Heart right ventricle (tissue), 16 donors: Measurements from ENCODE around the gene SSTR4. TPM values are rescaled to one million over a fixed set of nuclear protein-coding genes. Genes with fewer than 3 reads are reported as not detected.
A peak's percentile ranks its signal among the peaks of the same experiment; 100 is the strongest.

ENCODE experiments used
- ATAC-seq, 8 donors: fragments of 200-7000 bp; cut with Tn5 transposase; one replicate each; pipeline ENCODE4 v1.9.1; 2020; ENCODE audit warnings: mild to moderate bottlenecking in 8 of 8, moderate library complexity in 8 of 8, moderate number of reproducible peaks in 1 of 8
- DNase-seq, 2 donors: peaks; one replicate each; pipeline ENCODE4 v3.0.0-alpha.2; 2020
- H3K27ac ChIP-seq, 10 donors: fragments of 200-600 bp; sonication (generic) in 2 of 10; one replicate each; pipeline versions ENCODE4 v1.5.0 to v1.8.0; 2020 to 2022; ENCODE audit warnings: mild to moderate bottlenecking in 3 of 10
- H3K27me3 ChIP-seq, 7 donors: fragments of 200-600 bp; one replicate each; pipeline ENCODE4 v1.8.0; 2021 to 2022; ENCODE audit warnings: mild to moderate bottlenecking in 2 of 7
- H3K36me3 ChIP-seq, 9 donors: fragments of 200-600 bp; sonication (generic) in 1 of 9; one replicate each; pipeline versions ENCODE4 v1.5.0 to v1.8.0; 2020 to 2022; ENCODE audit warnings: mild to moderate bottlenecking in 2 of 9
- H3K4me1 ChIP-seq, 9 donors: fragments of 200-600 bp; sonication (generic) in 1 of 9; one replicate each; pipeline versions ENCODE4 v1.5.0 to v1.8.0; 2020 to 2022; ENCODE audit warnings: mild to moderate bottlenecking in 4 of 9
- H3K4me3 ChIP-seq, 10 donors: fragments of 200-600 bp; sonication (generic) in 2 of 10; one replicate each; pipeline versions ENCODE4 v1.5.0 to v1.8.0; 2020 to 2022; ENCODE audit warnings: mild to moderate bottlenecking in 7 of 10, moderate library complexity in 2 of 10
- H3K9me3 ChIP-seq, 11 donors: fragments of 200-600 bp in 10 of 11; sonication (generic) in 2 of 11; one replicate each; pipeline versions ENCODE4 v1.5.0 to v1.8.0; 2013 to 2022; ENCODE audit warnings: mild to moderate bottlenecking in 2 of 11, control low read depth in 1 of 11, moderate library complexity in 1 of 11
- WGBS, 2 donors: extraction: QIAGEN DNeasy Blood & Tissue Kit; methylation state at CpG; one replicate each; pipeline ENCODE4 v1.1.7; 2013; ENCODE audit warnings: inconsistent platforms in 1 of 2; 5-methylcytosine and 5-hydroxymethylcytosine counted together
- intact Hi-C, 10 donors: fragments of 100-400 bp; cut with DNase I; formaldehyde crosslinking; loops; one replicate each; pipeline versions ENCODE4 v1.11.1 to v1.14.2; 2022
- polyA plus RNA-seq, 2 donors: library from polyadenylated mRNA; stranded (reverse); fragments of 200-250 nt; gene quantifications; one replicate each; pipeline ENCODE4 v1.2.3, GENCODE V29; 2013
- total RNA-seq, 10 donors: library from RNA; stranded (reverse); fragmentation: NEBNext Ultra II Directional in 3 of 10; extraction: Animal tissue kit (Norgen Biotek cat#: 25700) in 3 of 10; gene quantifications; one replicate each; pipeline versions ENCODE4 v1.2.1 to v1.2.4, GENCODE V29; 2021 to 2023
- TF ChIP-seq, protein P1 (sequence below), 9 donors: fragments of 200-600 bp; sonication (generic) in 2 of 9; IDR thresholded peaks; one replicate each; pipeline versions ENCODE4 v1.5.0 to v1.8.0; 2021 to 2022; ENCODE audit warnings: antibody characterized with exemption in 9 of 9, mild to moderate bottlenecking in 5 of 9, moderate library complexity in 1 of 9
- donor health status: Arrhythmogenic right ventricular cardiomyopathy.
- donor health status: ischemic (EF 13 %, LVEDD 7.1; RV severe dilation, severe dysfunction).
- donor health status: healthy with polysubstance abuse.
- donor health status: DM: no; HTN: yes; CAD: no.
- donor health status: DM: no; HTN: no; CAD: no.
- donor health status: ischemic (EF 25% LVEDD 6.9; RV normal size, moderate dysfunction).
- donor health status: ischemic (EF 25% LVEDD 5.7; RV mildly dilated, moderate dysfunction).
- donor health status: healthy.
- donor health status: DM: yes; HTN: yes; CAD: no.
- donor health status: Ischemic cardiomyopathy.
- donor health status: ischemic (EF 35%, LVEDD 5.7; RV mildly dilated, moderate dysfunction).
- donor health status: nonischemic (EF 11% LVEDD 7.7; RV severe dilation, severe dysfunction).
- donor health status: DM: yes; HTN: yes; CAD: no.
- donor health status: PGD.
- donor health status: ischemic (EF 29% LVEDD 5.4; RV normal size, mild dysfunction).
- donor health status: nonischemic (EF 23%, LVEDD 6.1; RV moderate dilation, normal function).

The SSTR4 gene
- total and polyA plus RNA-seq, 12 donors = not detected

GRCh38 chr20:23060629-23061028 is 25.5 kb downstream of the SSTR4 start:
- Histone ChIP-seq H3K4me1 (peaks cover 22 to 51% (median 47%) of the 10 kb centered on the region in 9 donors), H3K4me3 (no peak overlapping the region), H3K27me3 (no peaks in the 10 kb centered on the region), H3K36me3 (no peaks in the 10 kb centered on the region), H3K9me3 (peaks cover 0 to 14% (median 0%) of the 10 kb centered on the region in 11 donors), H3K27ac (peak overlapping the region in 8 of 10 donors; percentile 46 to 84 (median 74))
- no peak for ATAC-seq
- no peak for DNase-seq
- intact Hi-C loops = loop anchor here in 2 of 10 donors (5.0 to 10.0 kb wide), 2 partner anchors 72 to 274 kb away; no protein-coding TSS in a partner anchor
- WGBS, 2 donors = 88 to 93% methylated on average over 4 of the region's 4 CpGs
- TF ChIP-seq, protein P1, sequence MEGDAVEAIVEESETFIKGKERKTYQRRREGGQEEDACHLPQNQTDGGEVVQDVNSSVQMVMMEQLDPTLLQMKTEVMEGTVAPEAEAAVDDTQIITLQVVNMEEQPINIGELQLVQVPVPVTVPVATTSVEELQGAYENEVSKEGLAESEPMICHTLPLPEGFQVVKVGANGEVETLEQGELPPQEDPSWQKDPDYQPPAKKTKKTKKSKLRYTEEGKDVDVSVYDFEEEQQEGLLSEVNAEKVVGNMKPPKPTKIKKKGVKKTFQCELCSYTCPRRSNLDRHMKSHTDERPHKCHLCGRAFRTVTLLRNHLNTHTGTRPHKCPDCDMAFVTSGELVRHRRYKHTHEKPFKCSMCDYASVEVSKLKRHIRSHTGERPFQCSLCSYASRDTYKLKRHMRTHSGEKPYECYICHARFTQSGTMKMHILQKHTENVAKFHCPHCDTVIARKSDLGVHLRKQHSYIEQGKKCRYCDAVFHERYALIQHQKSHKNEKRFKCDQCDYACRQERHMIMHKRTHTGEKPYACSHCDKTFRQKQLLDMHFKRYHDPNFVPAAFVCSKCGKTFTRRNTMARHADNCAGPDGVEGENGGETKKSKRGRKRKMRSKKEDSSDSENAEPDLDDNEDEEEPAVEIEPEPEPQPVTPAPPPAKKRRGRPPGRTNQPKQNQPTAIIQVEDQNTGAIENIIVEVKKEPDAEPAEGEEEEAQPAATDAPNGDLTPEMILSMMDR (IDR thresholded peaks at IDR 0.05) = no peak

- WGBS, 2 donors = 51 to 56% methylated on average over 5 of the region's 5 CpGs
- no peaks in the 10 kb centered on the region for H3K27me3 ChIP-seq
- H3K36me3 ChIP-seq = no peaks in the 10 kb centered on the region
- peak overlapping the region; percentile 46 to 84 (median 74) for H3K27ac ChIP-seq
- intact Hi-C loops = loop anchor here in 2 of 10 donors (5.0 to 10.0 kb wide), 2 partner anchors 71 to 274 kb away; no protein-coding TSS in a partner anchor
- peak in 6 of 8 donors; percentile 20 to 44 (median 29) for ATAC-seq
- TF ChIP-seq, protein P1 (IDR thresholded peaks at IDR 0.05) = no peak
- peaks cover 22 to 51% (median 47%) of the 10 kb centered on the region in 9 donors for H3K4me1 ChIP-seq
- DNase-seq = no peak
- H3K4me3 ChIP-seq = peak overlapping the region in 1 of 10 donors; percentile 18
- peaks cover 0 to 12% (median 0%) of the 10 kb centered on the region in 11 donors for H3K9me3 ChIP-seq
These were observed 26.1 kb downstream of the SSTR4 start for GRCh38 chr20:23061262-23061661.

DNA sequence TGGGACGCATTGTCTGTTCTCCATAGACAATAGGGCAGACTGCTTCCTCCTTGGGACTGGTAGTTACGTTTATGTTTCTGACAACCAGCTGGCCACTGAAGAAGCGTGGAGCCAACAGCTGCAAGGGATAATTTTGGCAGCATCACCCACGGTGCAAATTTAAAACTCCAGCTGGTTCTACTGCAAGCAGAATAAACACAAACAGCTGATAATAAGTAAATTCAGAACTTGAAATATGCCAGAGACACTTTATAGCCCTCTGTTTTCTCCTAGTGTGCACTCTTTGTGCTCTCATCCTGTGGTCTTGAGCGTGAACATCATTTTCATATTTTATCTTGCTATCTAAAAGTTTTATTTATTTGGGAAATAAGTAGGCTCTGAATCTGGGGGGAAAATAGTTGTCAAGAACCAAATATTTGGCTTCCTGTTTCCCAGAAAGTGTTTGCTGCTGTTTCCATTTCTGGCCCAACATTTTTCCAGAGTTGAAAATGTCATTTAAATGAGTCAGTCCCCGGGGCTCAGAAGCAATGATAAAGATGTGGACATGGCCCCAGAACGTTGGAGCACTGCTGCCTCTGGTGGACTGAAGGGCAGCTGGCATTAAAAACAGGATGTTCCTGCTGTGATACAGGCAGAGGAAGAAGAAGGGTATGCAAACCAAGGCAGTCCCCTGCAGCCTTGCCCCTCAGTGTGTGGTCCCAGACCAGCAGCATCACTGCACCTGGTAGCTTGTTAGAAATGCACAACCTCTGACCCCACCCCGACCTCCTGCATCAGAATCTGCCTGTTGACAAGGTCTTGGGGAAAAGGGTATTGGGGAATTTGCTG is 26.8 kb downstream of the SSTR4 start:
- H3K36me3 ChIP-seq = no peaks in the 10 kb centered on the region
- DNase-seq (peak; percentile 44 to 69), ATAC-seq (peak; percentile 82 to 90 (median 86))
- WGBS, 2 donors = 20 to 25% methylated on average over 8 of the region's 8 CpGs
- intact Hi-C loops = loop anchor here in 2 of 10 donors (5.0 to 10.0 kb wide), 2 partner anchors 70 to 273 kb away; no protein-coding TSS in a partner anchor
- H3K4me1 ChIP-seq = peaks cover 22 to 51% (median 47%) of the 10 kb centered on the region in 9 donors
- no peaks in the 10 kb centered on the region for H3K27me3 ChIP-seq
- TF ChIP-seq, protein P1 (IDR thresholded peaks at IDR 0.05) = peak; percentile 26 to 72 (median 53)
- peak overlapping the region in 9 of 10 donors; percentile 46 to 84 (median 77) for H3K27ac ChIP-seq
- peaks cover 0 to 5% (median 0%) of the 10 kb centered on the region in 11 donors for H3K9me3 ChIP-seq
- peak overlapping the region in 1 of 10 donors; percentile 18 for H3K4me3 ChIP-seq

GRCh38 chr20:23062632-23063031 is 27.5 kb downstream of the SSTR4 start:
- DNase-seq (no peak), ATAC-seq (no peak)
- peak overlapping the region in 8 of 10 donors; percentile 5 to 84 (median 69) for H3K27ac ChIP-seq
- H3K27me3 ChIP-seq = no peaks in the 10 kb centered on the region
- H3K4me3 ChIP-seq = no peak overlapping the region
- TF ChIP-seq, protein P1 (IDR thresholded peaks at IDR 0.05) = no peak
- no peaks in the 10 kb centered on the region for H3K36me3 ChIP-seq
- H3K4me1 ChIP-seq = peaks cover 22 to 51% (median 47%) of the 10 kb centered on the region in 9 donors
- intact Hi-C loops = loop anchor here in 2 of 10 donors (5.0 to 10.0 kb wide), 2 partner anchors 70 to 272 kb away; no protein-coding TSS in a partner anchor
- no peaks in the 10 kb centered on the region for H3K9me3 ChIP-seq
